ENCODE measurements around the gene IMPDH1.

IMPDH1 gene

GRCh38 chr7:128431754-128432153, 22.0 kb upstream of the IMPDH1 start:
- no peak overlapping the region for H3K4me2 ChIP-seq (ENCODE audit: low read length, poor library complexity, severe bottlenecking)
- H3K9ac ChIP-seq (ENCODE audit: low read length): peak overlapping the region; percentile 32
- H4K91ac ChIP-seq (ENCODE audit: low read length): no peak overlapping the region
- H2AFZ ChIP-seq (ENCODE audit: low read depth, low read length): no peak overlapping the region
- H2AK5ac ChIP-seq (ENCODE audit: low read length, severe bottlenecking): no peak overlapping the region
- no peak overlapping the region for H3K18ac ChIP-seq (ENCODE audit: low read depth in 1 of 2, low read length in 2 of 2)
- 93% methylated on average over 2 of the region's 2 CpGs for WGBS
- H2BK12ac ChIP-seq (ENCODE audit: low read length in 2 of 2): no peak overlapping the region
- H3K4me1 ChIP-seq (ENCODE audit: control insufficient read depth, insufficient read depth, low read depth, low read length): peaks cover 5% of the 10 kb centered on the region
- no peak overlapping the region for H2BK120ac ChIP-seq (ENCODE audit: low read depth, low read length)
- no peak overlapping the region for H3K4me3 ChIP-seq (ENCODE audit: insufficient read depth in 1 of 2, low read depth in 1 of 2, low read length in 2 of 2)
- DNase-seq: no peak
- no peaks in the 10 kb centered on the region for H3K79me1 ChIP-seq (replicated peaks; ENCODE audit: low read length, poor library complexity, severe bottlenecking)
- H2BK15ac ChIP-seq (ENCODE audit: low read depth, poor library complexity, severe bottlenecking): no peak overlapping the region
- peaks cover 0 to 4% of the 10 kb centered on the region in 2 experiments for H3K36me3 ChIP-seq (ENCODE audit: control insufficient read depth in 1 of 2, insufficient read depth in 2 of 2, low read depth in 1 of 2, low read length in 2 of 2)
- no peak overlapping the region for H3K4ac ChIP-seq (ENCODE audit: low read depth in 1 of 2, low read length in 2 of 2)
- H3K9me3 ChIP-seq (ENCODE audit: control insufficient read depth, low read length): no peaks in the 10 kb centered on the region
- no peak overlapping the region for H4K8ac ChIP-seq (ENCODE audit: low read length)
- no peak overlapping the region for H3K27ac ChIP-seq (ENCODE audit: low read length, poor library complexity, severe bottlenecking)
- peaks cover 0 to 11% of the 10 kb centered on the region in 2 experiments for H3K27me3 ChIP-seq (ENCODE audit: control insufficient read depth in 1 of 2, insufficient read depth in 1 of 2, low read length in 2 of 2)
- H3K14ac ChIP-seq (ENCODE audit: low read length in 2 of 2): no peak overlapping the region
- no peak overlapping the region for H2BK5ac ChIP-seq (ENCODE audit: low read depth, low read length, poor library complexity, severe bottlenecking)
- H3K23ac ChIP-seq (ENCODE audit: low read length in 2 of 2): no peak overlapping the region

DNA sequence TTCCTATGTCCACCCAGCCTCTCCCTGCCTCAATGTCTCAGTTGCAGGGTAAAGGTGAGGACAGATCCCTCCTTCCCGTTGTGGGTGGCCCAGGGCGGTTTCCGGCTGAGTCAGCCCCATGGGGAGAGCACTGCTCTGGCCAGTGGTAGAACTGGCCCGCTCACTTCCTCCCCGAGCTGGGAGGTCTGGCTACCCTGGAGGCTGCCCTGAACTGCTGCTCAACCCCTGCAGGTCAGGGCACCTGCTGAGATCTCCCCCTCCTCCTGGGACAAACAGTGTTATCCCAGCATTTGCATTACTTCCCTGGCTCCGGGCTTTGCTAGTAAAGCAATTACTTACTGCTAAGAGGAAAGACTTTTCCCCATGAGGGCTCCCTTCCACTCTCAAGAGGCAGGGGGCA, 21.4 kb upstream of the IMPDH1 start:
- H3K4me1 ChIP-seq (ENCODE audit: control insufficient read depth, insufficient read depth, low read depth, low read length): peaks cover 5% of the 10 kb centered on the region
- no peaks in the 10 kb centered on the region for H3K9me3 ChIP-seq (ENCODE audit: control insufficient read depth, low read length)
- no peak overlapping the region for H3K4me3 ChIP-seq (ENCODE audit: insufficient read depth in 1 of 2, low read depth in 1 of 2, low read length in 2 of 2)
- peaks cover 0 to 4% of the 10 kb centered on the region in 2 experiments for H3K36me3 ChIP-seq (ENCODE audit: control insufficient read depth in 1 of 2, insufficient read depth in 2 of 2, low read depth in 1 of 2, low read length in 2 of 2)
- no peak overlapping the region for H3K4me2 ChIP-seq (ENCODE audit: low read length, poor library complexity, severe bottlenecking)
- H2BK15ac ChIP-seq (ENCODE audit: low read depth, poor library complexity, severe bottlenecking): no peak overlapping the region
- peaks cover 0 to 11% of the 10 kb centered on the region in 2 experiments for H3K27me3 ChIP-seq (ENCODE audit: control insufficient read depth in 1 of 2, insufficient read depth in 1 of 2, low read length in 2 of 2)
- no peak overlapping the region for H4K91ac ChIP-seq (ENCODE audit: low read length)
- H3K23ac ChIP-seq (ENCODE audit: low read length in 2 of 2): peak overlapping the region in 1 of 2 experiments; percentile 76
- no peak overlapping the region for H3K18ac ChIP-seq (ENCODE audit: low read depth in 1 of 2, low read length in 2 of 2)
- H2BK5ac ChIP-seq (ENCODE audit: low read depth, low read length, poor library complexity, severe bottlenecking): no peak overlapping the region
- H3K4ac ChIP-seq (ENCODE audit: low read depth in 1 of 2, low read length in 2 of 2): no peak overlapping the region
- H3K27ac ChIP-seq (ENCODE audit: low read length, poor library complexity, severe bottlenecking): no peak overlapping the region
- H3K9ac ChIP-seq (ENCODE audit: low read length): peak overlapping the region; percentile 32
- H2BK120ac ChIP-seq (ENCODE audit: low read depth, low read length): no peak overlapping the region
- DNase-seq: no peak
- 61% methylated on average over 5 of the region's 6 CpGs for WGBS
- H4K8ac ChIP-seq (ENCODE audit: low read length): no peak overlapping the region
- no peak overlapping the region for H2AK5ac ChIP-seq (ENCODE audit: low read length, severe bottlenecking)
- H2AFZ ChIP-seq (ENCODE audit: low read depth, low read length): no peak overlapping the region
- no peak overlapping the region for H2BK12ac ChIP-seq (ENCODE audit: low read length in 2 of 2)
- H3K14ac ChIP-seq (ENCODE audit: low read length in 2 of 2): no peak overlapping the region
- no peaks in the 10 kb centered on the region for H3K79me1 ChIP-seq (replicated peaks; ENCODE audit: low read length, poor library complexity, severe bottlenecking)

DNA sequence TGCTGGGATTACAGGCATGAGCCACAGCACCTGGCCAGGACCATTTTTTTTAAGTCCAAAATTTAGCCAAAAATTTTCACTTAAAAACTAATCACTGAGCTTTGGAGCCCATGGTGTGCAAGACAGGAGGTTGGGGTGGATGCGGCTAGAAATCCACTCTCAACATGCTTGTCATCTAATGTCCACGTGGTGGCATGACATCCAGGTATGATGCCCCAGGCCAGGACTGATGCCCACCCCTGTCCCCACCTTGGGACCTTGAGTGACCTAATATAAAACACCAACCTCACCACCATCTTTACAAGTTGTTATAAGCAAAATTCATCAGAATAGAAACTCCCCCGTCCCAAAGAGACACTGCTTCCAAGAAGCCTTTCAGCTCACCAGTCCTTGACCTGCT, 20.4 kb upstream of the IMPDH1 start:
- H2BK15ac ChIP-seq (ENCODE audit: low read depth, poor library complexity, severe bottlenecking): no peak overlapping the region
- no peak overlapping the region for H3K4me2 ChIP-seq (ENCODE audit: low read length, poor library complexity, severe bottlenecking)
- no peak overlapping the region for H2BK120ac ChIP-seq (ENCODE audit: low read depth, low read length)
- H3K9ac ChIP-seq (ENCODE audit: low read length): no peak overlapping the region
- H3K27me3 ChIP-seq (ENCODE audit: control insufficient read depth in 1 of 2, insufficient read depth in 1 of 2, low read length in 2 of 2): peaks cover 0 to 11% of the 10 kb centered on the region in 2 experiments
- H4K8ac ChIP-seq (ENCODE audit: low read length): no peak overlapping the region
- H4K91ac ChIP-seq (ENCODE audit: low read length): no peak overlapping the region
- no peak overlapping the region for H3K18ac ChIP-seq (ENCODE audit: low read depth in 1 of 2, low read length in 2 of 2)
- H3K4me1 ChIP-seq (ENCODE audit: control insufficient read depth, insufficient read depth, low read depth, low read length): peaks cover 5% of the 10 kb centered on the region
- no peak overlapping the region for H3K14ac ChIP-seq (ENCODE audit: low read length in 2 of 2)
- H3K23ac ChIP-seq (ENCODE audit: low read length in 2 of 2): no peak overlapping the region
- no peak overlapping the region for H2AK5ac ChIP-seq (ENCODE audit: low read length, severe bottlenecking)
- no peak overlapping the region for H3K27ac ChIP-seq (ENCODE audit: low read length, poor library complexity, severe bottlenecking)
- DNase-seq: no peak
- no peaks in the 10 kb centered on the region for H3K9me3 ChIP-seq (ENCODE audit: control insufficient read depth, low read length)
- peaks cover 0 to 4% of the 10 kb centered on the region in 2 experiments for H3K36me3 ChIP-seq (ENCODE audit: control insufficient read depth in 1 of 2, insufficient read depth in 2 of 2, low read depth in 1 of 2, low read length in 2 of 2)
- no peak overlapping the region for H2BK12ac ChIP-seq (ENCODE audit: low read length in 2 of 2)
- H3K79me1 ChIP-seq (replicated peaks; ENCODE audit: low read length, poor library complexity, severe bottlenecking): no peaks in the 10 kb centered on the region
- H2AFZ ChIP-seq (ENCODE audit: low read depth, low read length): no peak overlapping the region
- no peak overlapping the region for H3K4me3 ChIP-seq (ENCODE audit: insufficient read depth in 1 of 2, low read depth in 1 of 2, low read length in 2 of 2)
- 92% methylated on average over 3 of the region's 3 CpGs for WGBS
- H3K4ac ChIP-seq (ENCODE audit: low read depth in 1 of 2, low read length in 2 of 2): no peak overlapping the region
- H2BK5ac ChIP-seq (ENCODE audit: low read depth, low read length, poor library complexity, severe bottlenecking): no peak overlapping the region

DNA sequence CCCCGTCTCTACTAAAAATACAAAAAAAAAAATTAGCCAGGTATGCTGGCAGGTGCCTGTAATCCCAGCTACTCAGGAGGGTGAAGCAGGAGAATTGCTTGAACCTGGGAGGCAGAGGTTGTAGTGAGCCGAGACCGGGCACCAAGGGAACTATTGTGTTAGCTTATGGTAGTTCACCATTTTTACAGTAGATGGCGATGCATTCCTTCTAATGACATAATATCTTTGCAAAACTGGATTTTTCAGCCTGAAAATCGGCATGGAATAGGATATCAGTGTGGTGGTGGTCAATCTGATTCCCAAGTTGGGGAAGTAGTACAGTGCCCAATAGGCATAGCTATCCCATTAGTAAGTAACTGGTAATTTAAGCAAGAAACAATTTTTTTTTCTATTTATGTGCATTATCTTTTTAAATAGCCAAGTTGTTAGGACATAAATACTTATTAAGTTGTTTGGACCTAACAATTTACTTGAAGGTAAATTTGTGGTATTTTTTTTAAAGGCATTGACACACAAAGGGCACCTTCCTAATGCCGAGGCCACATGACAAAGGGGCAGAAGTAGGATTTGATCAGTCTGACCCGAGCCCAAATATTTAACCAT, 17.6 kb upstream of the IMPDH1 start:
- no peak overlapping the region for H3K4me2 ChIP-seq (ENCODE audit: low read length, poor library complexity, severe bottlenecking)
- H4K91ac ChIP-seq (ENCODE audit: low read length): no peak overlapping the region
- no peak overlapping the region for H2BK12ac ChIP-seq (ENCODE audit: low read length in 2 of 2)
- H2BK5ac ChIP-seq (ENCODE audit: low read depth, low read length, poor library complexity, severe bottlenecking): no peak overlapping the region
- H3K18ac ChIP-seq (ENCODE audit: low read depth in 1 of 2, low read length in 2 of 2): no peak overlapping the region
- H3K79me1 ChIP-seq (replicated peaks; ENCODE audit: low read length, poor library complexity, severe bottlenecking): no peaks in the 10 kb centered on the region
- H3K4me3 ChIP-seq (ENCODE audit: insufficient read depth in 1 of 2, low read depth in 1 of 2, low read length in 2 of 2): no peak overlapping the region
- no peak overlapping the region for H3K4ac ChIP-seq (ENCODE audit: low read depth in 1 of 2, low read length in 2 of 2)
- no peak overlapping the region for H2AFZ ChIP-seq (ENCODE audit: low read depth, low read length)
- 29% methylated on average over 5 of the region's 7 CpGs for WGBS
- H4K8ac ChIP-seq (ENCODE audit: low read length): no peak overlapping the region
- H3K4me1 ChIP-seq (ENCODE audit: control insufficient read depth, insufficient read depth, low read depth, low read length): peaks cover 5% of the 10 kb centered on the region
- H3K36me3 ChIP-seq (ENCODE audit: control insufficient read depth in 1 of 2, insufficient read depth in 2 of 2, low read depth in 1 of 2, low read length in 2 of 2): peaks cover 0 to 4% of the 10 kb centered on the region in 2 experiments
- no peak overlapping the region for H2BK120ac ChIP-seq (ENCODE audit: low read depth, low read length)
- peak; percentile 62 for DNase-seq
- H3K27ac ChIP-seq (ENCODE audit: low read length, poor library complexity, severe bottlenecking): no peak overlapping the region
- peaks cover 5 to 11% of the 10 kb centered on the region in 2 experiments for H3K27me3 ChIP-seq (ENCODE audit: control insufficient read depth in 1 of 2, insufficient read depth in 1 of 2, low read length in 2 of 2)
- H2BK15ac ChIP-seq (ENCODE audit: low read depth, poor library complexity, severe bottlenecking): no peak overlapping the region
- H3K9me3 ChIP-seq (ENCODE audit: control insufficient read depth, low read length): no peaks in the 10 kb centered on the region
- no peak overlapping the region for H3K23ac ChIP-seq (ENCODE audit: low read length in 2 of 2)
- no peak overlapping the region for H2AK5ac ChIP-seq (ENCODE audit: low read length, severe bottlenecking)
- H3K9ac ChIP-seq (ENCODE audit: low read length): peak overlapping the region; percentile 14
- H3K14ac ChIP-seq (ENCODE audit: low read length in 2 of 2): no peak overlapping the region

Data from mesenchymal stem cell (in vitro differentiated cells and primary cell).